LNCAP (cell line): ENCODE results near the gene SLC26A3.

Source experiments
- TF ChIP-seq, protein P1 (sequence below): fragments of 450-650 bp; IDR thresholded peaks from 2 replicates; pipeline ENCODE4 v1.5.1; 2017; ENCODE audit warnings: mild to moderate bottlenecking

Gene SLC26A3

DNA sequence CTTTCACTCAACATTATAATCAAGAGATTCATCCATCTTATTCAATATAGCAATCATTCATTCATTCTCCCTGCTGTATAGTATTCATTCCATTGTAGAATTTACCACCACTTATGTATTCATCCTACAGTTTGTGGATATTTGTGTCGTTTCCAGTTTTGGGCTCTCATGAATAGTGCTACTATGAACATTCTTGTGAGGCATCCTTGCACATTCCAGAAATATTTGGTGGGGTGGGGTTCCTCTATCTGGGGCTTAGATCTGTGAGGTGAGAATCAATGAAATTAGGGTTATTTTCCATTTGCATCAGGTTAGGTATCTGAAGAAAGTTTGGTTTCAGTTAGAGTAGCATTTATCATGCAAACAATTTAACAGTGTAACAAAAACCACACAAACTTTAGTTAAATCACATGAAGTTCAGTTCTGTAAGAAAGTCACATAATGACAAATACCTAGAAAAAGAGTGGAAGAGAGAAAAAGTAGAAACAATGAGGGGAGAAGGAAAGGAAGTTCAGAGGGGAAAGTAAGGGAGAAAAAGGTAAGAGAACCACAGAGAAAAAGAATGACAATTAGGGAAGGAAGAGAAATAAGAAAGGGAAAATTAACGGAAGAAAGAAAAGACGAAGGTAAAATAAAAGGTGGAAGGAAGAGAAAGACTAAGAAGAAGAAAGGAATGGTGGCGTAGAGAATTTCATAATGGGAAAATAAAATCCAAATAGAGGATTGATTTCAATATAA is 84.4 kb downstream of the SLC26A3 start:
- TF ChIP-seq, protein P1, sequence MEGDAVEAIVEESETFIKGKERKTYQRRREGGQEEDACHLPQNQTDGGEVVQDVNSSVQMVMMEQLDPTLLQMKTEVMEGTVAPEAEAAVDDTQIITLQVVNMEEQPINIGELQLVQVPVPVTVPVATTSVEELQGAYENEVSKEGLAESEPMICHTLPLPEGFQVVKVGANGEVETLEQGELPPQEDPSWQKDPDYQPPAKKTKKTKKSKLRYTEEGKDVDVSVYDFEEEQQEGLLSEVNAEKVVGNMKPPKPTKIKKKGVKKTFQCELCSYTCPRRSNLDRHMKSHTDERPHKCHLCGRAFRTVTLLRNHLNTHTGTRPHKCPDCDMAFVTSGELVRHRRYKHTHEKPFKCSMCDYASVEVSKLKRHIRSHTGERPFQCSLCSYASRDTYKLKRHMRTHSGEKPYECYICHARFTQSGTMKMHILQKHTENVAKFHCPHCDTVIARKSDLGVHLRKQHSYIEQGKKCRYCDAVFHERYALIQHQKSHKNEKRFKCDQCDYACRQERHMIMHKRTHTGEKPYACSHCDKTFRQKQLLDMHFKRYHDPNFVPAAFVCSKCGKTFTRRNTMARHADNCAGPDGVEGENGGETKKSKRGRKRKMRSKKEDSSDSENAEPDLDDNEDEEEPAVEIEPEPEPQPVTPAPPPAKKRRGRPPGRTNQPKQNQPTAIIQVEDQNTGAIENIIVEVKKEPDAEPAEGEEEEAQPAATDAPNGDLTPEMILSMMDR = no peak

DNA sequence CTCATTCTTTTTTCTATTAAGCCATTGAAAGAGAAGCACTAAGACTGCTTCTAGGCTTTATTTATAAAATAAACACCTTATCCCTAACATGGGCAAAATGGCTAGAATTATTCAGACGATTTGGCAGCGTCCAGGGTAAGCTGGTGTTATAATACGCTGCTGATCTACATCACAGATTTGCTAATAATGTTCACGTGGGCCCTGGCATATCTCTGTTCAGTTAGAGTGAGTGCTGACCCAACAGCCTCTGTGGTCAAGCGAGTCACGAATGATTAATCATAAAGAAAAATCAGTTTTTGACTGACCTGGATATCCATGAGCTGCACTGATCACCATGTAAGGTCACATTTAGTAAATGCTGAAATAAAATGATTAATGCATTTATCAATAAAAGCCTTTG is 87.5 kb downstream of the SLC26A3 start:
- TF ChIP-seq, protein P1 = no peak
